Measurements from ENCODE around the gene SPNS2. TPM values are rescaled to one million over a fixed set of nuclear protein-coding genes. Genes with fewer than 3 reads are reported as not detected.
A peak's percentile ranks its signal among the peaks of the same experiment; 100 is the strongest.

Gene SPNS2
- total RNA-seq, 1 experiment from 2014 or later, result 0.33 TPM

GRCh38 chr17:4583782-4584100 lies 85.1 kb downstream of the SPNS2 start:
- Histone ChIP-seq H3K27ac (ENCODE audit: insufficient read length, low read depth, low read length) (no peak overlapping the region), H3K18ac (ENCODE audit: insufficient read length, low read depth, low read length) (no peak overlapping the region), H2BK120ac (ENCODE audit: low read depth, low read length, poor library complexity, severe bottlenecking) (no peak overlapping the region), H3K79me1 (ENCODE audit: insufficient read depth, low read depth, low read length, poor library complexity, severe bottlenecking) (no peaks in the 10 kb centered on the region), H3K4me2 (ENCODE audit: insufficient read depth, insufficient read length, low read length) (peak overlapping the region; percentile 77), H3K14ac (ENCODE audit: insufficient read depth, low read length) (no peak overlapping the region; the same call in 1 of the 2 replicates), H2BK20ac (ENCODE audit: low read depth, low read length, poor library complexity, severe bottlenecking) (no peak overlapping the region), H2AFZ (ENCODE audit: low read length) (no peak overlapping the region), H3K9ac (ENCODE audit: extremely low read depth, insufficient read length, low read length) (no peak overlapping the region), H2BK5ac (ENCODE audit: insufficient read length, low read length) (no peak overlapping the region), H3T11ph (ENCODE audit: low read length) (no peak overlapping the region), H3K4me1 (ENCODE audit: insufficient read depth, low read length) (no peaks in the 10 kb centered on the region; the same call in 1 of the 2 replicates), H4K8ac (replicated peaks; ENCODE audit: insufficient read length, low read depth, low read length) (no peak overlapping the region), H3K79me2 (ENCODE audit: insufficient read depth, low read length) (no peaks in the 10 kb centered on the region), H3K23ac (ENCODE audit: insufficient read length, low read depth, low read length) (no peak overlapping the region), H2BK15ac (ENCODE audit: low read depth, low read length) (no peak overlapping the region), H3K27me3 (ENCODE audit: insufficient read depth, low read length) (peaks cover 23% of the 10 kb centered on the region; the same call in 1 of the 2 replicates), H4K91ac (ENCODE audit: insufficient read length, low read depth, low read length) (no peak overlapping the region), H4K20me1 (ENCODE audit: control insufficient read depth, insufficient read depth, insufficient read length) (peaks cover 2% of the 10 kb centered on the region), H2AK5ac (ENCODE audit: insufficient read length, low read length) (no peak overlapping the region), H2BK12ac (ENCODE audit: insufficient read length, low read depth, low read length) (no peak overlapping the region), H3K9me3 (ENCODE audit: control insufficient read depth, low read depth, low read length) (no peaks in the 10 kb centered on the region), H3K56ac (ENCODE audit: insufficient read length, low read depth, low read length) (no peak overlapping the region), H3K23me2 (ENCODE audit: insufficient read length, low read depth, low read length, poor library complexity, severe bottlenecking) (peaks cover 10% of the 10 kb centered on the region), H4K5ac (ENCODE audit: insufficient read length, low read depth, low read length) (no peak overlapping the region), H3K4ac (ENCODE audit: low read depth, low read length) (no peak overlapping the region)
- Mint-ChIP-seq H3K9me3 (no peaks in the 10 kb centered on the region), H3K4me3 (peak overlapping the region; percentile 71 to 90), H3K4me1 (peaks cover 21 to 37% of the 10 kb centered on the region in 2 experiments), H3K36me3 (ENCODE audit: insufficient read depth in 1 of 3, low read depth in 3 of 3) (no peaks in the 10 kb centered on the region; a peak in 1 of 7 replicates), H3K27me3 (ENCODE audit: low read depth) (peaks cover 71% of the 10 kb centered on the region), H3K27ac (no peak overlapping the region)
- no CpG with 5 or more reads among the region's 12 CpGs for WGBS (ENCODE audit: extremely low coverage, insufficient read length, low lambda C conversion rate)
- peak; percentile 75 for DNase-seq
- TF ChIP-seq CTCF (conservative IDR thresholded peaks at IDR 0.05), result peak; percentile 55
